GM13976 (cell line): ENCODE results near the gene SCART1.
"Not testable (repeated sequence)": the region's sequence is repeated elsewhere in the genome, so short reads cannot be mapped to it uniquely, and the experiment has no call there.

Experiments
- DNase-seq: peaks from one replicate; pipeline ENCODE4 v3.0.0; 2012; ENCODE audit warnings: low spot score
- CTCF ChIP-seq: IDR thresholded peaks from 2 replicates; pipeline ENCODE4 v1.5.1; 2012; ENCODE audit warnings: borderline replicate concordance, mild to moderate bottlenecking; ENCODE audit not compliant: insufficient read depth; ENCODE audit errors: extremely low read depth, missing control alignments, control extremely low read depth
- in situ Hi-C: fragments of 300-500 bp; cut with MboI; formaldehyde crosslinking; loops from one replicate; pipeline ENCODE4 v1.12.0; 2022; ENCODE audit warnings: low sequenced_read_pairs, mixed read lengths, inconsistent platforms; ENCODE audit not compliant: unreplicated experiment

SCART1 gene

GRCh38 chr10:133466683-133467275 lies 13.0 kb downstream of the SCART1 start:
- no peak for DNase-seq
- in situ Hi-C loops = no loop called here
- no peak for TF ChIP-seq CTCF

GRCh38 chr10:133467286-133467911 lies 13.7 kb downstream of the SCART1 start:
- no peak for DNase-seq
- TF ChIP-seq CTCF = no peak
- in situ Hi-C loops = no loop called here

- in situ Hi-C loops, DNase-seq: not testable (repeated sequence)
Observed at GRCh38 chr10:133469205-133469604, 15.5 kb downstream of the SCART1 start.

GRCh38 chr10:133471300-133472109 lies 17.8 kb downstream of the SCART1 start:
- in situ Hi-C loops = no loop called here
- no peak for TF ChIP-seq CTCF
- no peak for DNase-seq

- no peak for DNase-seq
- TF ChIP-seq CTCF = no peak
- in situ Hi-C loops = no loop called here
Observed at GRCh38 chr10:133473270-133473669, 19.5 kb downstream of the SCART1 start.

- in situ Hi-C loops = no loop called here
- DNase-seq = no peak
- TF ChIP-seq CTCF = no peak
Observed at GRCh38 chr10:133474027-133474426, 20.3 kb downstream of the SCART1 start.
